H1 (cell line): ENCODE measurements around the gene NRAS. TPM values are rescaled to one million over a fixed set of nuclear protein-coding genes. Genes with fewer than 3 reads are reported as not detected.

ENCODE experiments used
- ASH2L ChIP-seq: fragments of 200-600, 300-600 bp; sonication (generic); IDR thresholded peaks from one replicate; pipeline ENCODE4 v1.7.1; 2017; ENCODE audit warnings: low read length
- CTBP2 ChIP-seq: IDR thresholded peaks from 2 replicates; pipeline ENCODE4 v1.7.0; 2011; ENCODE audit warnings: borderline replicate concordance, mild to moderate bottlenecking, moderate library complexity, mixed read lengths, low read length; ENCODE audit not compliant: insufficient read depth, insufficient read length
- JUND ChIP-seq: IDR thresholded peaks from 2 replicates; pipeline ENCODE4 v1.6.1; 2011; ENCODE audit warnings: mild to moderate bottlenecking, improper control_type of control experiment, low read length
- SIRT6 ChIP-seq: IDR thresholded peaks from one replicate; pipeline ENCODE4 v1.7.1; 2012; ENCODE audit warnings: low read length, inconsistent platforms
- SRF ChIP-seq: IDR thresholded peaks from 2 replicates; pipeline ENCODE4 v1.6.1; 2011; ENCODE audit warnings: mild to moderate bottlenecking, low read depth, low read length, moderate library complexity
- TEAD4 ChIP-seq: IDR thresholded peaks from 2 replicates; pipeline ENCODE4 v1.6.1; 2012; ENCODE audit warnings: low read depth, low read length, inconsistent platforms, mixed read lengths
- polyA plus RNA-seq, 7 experiments: library from polyadenylated mRNA; depleted of rRNA in 3 of 7; stranded (reverse) in 5 of 7; unstranded in 2 of 7; fragments of >200 nt in 5 of 7; fragments of 200-250 nt in 2 of 7; gene quantifications; 1 replicate in 5 of 7; 2 replicates in 1 of 7; 4 replicates in 1 of 7; pipeline versions ENCODE4 v1.2.1 to v1.2.3, GENCODE V29; 2011 to 2013; ENCODE audit warnings: missing spikeins in 2 of 7, mixed read lengths in 2 of 7
- total RNA-seq: library from RNA; stranded (reverse); fragmentation: NEBNext Ultra II Directional; extraction: Animal tissue kit (Norgen Biotek cat#: 25700); gene quantifications from 2 replicates; pipeline ENCODE4 v1.2.1, GENCODE V29; 2021

The NRAS gene
- total and polyA plus RNA-seq, 2 of the 8 experiments (the other 6 are each of a cell fraction or from before 2014, with no cell fraction given): 24.5 to 65.1 TPM

DNA sequence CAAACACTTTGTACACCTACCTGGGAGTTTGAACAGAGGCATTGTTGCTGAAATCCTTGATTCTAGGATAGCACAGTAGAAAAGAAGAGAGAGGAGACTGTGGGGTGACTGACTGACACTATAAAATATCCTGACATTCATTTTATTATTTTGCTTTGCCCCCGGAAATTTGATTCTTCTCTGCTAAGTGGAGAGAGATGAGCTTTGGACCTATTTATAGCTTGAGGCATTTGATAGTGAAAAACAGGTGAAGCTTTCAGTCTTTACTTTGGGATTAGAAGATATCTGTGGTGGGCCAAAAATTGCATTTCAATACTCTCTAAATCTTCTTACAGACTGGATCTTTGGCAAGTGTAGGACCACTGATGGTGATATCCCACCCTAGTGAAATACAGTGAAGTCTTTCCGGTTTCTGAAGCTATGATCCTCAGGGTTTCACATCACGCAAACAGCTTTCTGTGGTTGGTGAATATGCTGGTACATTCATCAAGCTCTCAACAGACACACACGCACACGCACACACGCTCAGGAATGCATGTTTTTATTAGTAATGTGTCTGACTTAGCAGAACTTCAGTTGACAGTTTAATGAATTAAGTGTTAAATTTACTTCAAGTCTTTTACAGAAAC, 21.0 kb downstream of the NRAS start, which contains the start of gene AMPD1 (continued):
- TF ChIP-seq CTBP2 (no peak), SIRT6 (no peak), JUND (no peak), SRF (no peak), ASH2L (no peak), TEAD4 (no peak)
